ENCODE measurements around the gene CACNA2D3. TPM values are rescaled to one million over a fixed set of nuclear protein-coding genes. Genes with fewer than 3 reads are reported as not detected.

The CACNA2D3 gene
- total RNA-seq, 1 experiment from 2014 or later = 0.06 TPM

DNA sequence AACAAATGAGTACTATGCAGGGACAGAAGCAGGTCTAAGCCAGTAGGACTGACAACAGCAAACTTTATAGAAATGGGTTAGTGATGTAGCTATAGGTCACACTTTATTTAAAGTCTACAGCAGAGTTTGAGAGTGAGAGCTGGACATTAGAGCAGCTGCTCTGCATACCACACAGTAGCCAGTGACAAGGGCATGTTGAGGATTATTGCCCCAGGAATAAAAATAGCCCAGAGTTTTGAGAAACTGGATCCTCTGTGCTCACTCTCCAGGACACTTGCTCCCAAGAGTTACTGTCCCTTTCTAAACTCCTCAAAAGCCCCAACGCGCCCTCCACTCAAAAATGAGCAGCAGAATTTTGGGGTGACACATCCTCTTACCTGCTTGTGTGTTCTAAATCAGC lies 784.4 kb downstream of the CACNA2D3 start:
- DNase-seq (ENCODE audit: low read depth) = no peak

DNA sequence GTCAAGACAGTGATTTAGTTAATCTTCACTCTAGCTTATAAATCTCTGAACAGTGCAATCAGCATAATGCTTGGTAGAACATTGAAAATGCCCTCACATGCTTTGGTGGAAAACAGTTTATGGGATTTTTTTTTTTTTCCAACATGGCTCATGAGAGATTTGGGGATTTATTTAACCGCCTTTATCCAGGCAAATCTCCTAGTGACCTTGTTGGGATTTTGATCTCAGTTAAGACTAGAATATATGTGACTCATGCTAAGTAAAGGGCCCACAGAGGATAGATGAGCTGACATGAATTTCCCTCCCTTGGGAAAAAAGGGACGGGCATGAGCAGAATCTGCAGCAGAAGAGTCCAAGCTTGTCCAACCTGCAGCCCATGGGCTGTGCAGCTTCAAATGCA lies 786.8 kb downstream of the CACNA2D3 start:
- DNase-seq (ENCODE audit: low read depth) = peak; percentile 65

DNA sequence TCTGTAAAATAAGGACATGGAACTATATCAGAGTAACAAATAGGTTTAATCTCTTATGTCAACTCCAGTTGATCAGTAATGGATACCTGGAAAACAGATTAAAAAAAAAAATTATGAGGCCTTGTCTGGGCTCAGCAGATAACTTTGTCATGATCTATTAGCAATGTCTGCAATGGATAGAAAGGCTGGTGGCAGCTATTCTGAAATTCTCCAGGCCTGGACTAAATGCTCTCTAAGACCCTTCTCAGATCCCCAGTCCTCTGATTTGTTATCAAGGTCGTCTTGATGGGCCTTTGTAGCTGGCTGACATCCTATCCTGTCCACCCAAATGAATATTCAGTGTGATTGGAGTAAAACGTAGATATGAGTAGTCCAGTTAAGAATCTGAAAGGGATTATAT lies 791.8 kb downstream of the CACNA2D3 start:
- no peak for DNase-seq (ENCODE audit: low read depth)

DNA sequence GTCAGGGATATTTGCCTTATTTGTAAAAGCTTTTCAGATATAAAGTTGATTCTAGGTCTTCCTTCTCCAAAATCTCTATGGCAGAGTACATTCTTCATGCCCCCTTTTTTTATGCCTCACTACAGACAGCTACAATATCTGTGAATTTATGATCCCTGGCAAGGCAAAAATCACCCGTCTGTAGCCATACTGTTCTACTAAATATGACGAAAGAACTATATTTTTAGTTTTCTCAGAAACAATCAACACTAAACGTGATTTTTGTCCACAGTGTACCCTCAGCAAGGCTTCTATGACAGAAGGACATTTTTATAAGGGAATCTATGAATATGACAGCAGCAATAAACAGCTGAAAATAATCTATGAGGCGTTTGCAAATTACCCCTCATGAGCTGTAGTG lies 792.8 kb downstream of the CACNA2D3 start:
- DNase-seq (ENCODE audit: low read depth) = no peak

DNA sequence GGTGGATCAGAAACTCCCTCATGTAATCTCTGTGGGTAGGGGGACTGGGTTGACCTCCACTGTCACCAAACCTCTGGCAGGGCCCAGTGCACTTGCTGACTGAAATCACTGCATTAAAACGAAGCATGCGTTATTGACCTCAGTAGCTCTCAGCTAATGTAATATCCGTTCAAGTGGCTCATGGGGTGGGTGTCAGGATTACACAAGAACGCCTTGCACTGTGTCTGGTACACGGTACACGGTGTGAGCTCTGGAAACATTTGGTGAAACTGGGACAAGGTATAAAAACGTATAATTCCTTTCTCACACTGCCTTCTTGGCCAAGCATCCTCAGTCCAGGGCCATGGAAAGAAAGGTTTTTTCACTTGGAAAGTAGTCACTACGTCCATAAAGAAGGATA lies 793.6 kb downstream of the CACNA2D3 start:
- DNase-seq (ENCODE audit: low read depth) = no peak

- no peak for DNase-seq (ENCODE audit: low read depth)
These were observed 794.4 kb downstream of the CACNA2D3 start for GRCh38 chr3:54916732-54917131.

GRCh38 chr3:54917174-54917573 lies 794.8 kb downstream of the CACNA2D3 start:
- no peak for DNase-seq (ENCODE audit: low read depth)

GRCh38 chr3:54917862-54918261 lies 795.5 kb downstream of the CACNA2D3 start:
- DNase-seq (ENCODE audit: low read depth) = no peak

DNA sequence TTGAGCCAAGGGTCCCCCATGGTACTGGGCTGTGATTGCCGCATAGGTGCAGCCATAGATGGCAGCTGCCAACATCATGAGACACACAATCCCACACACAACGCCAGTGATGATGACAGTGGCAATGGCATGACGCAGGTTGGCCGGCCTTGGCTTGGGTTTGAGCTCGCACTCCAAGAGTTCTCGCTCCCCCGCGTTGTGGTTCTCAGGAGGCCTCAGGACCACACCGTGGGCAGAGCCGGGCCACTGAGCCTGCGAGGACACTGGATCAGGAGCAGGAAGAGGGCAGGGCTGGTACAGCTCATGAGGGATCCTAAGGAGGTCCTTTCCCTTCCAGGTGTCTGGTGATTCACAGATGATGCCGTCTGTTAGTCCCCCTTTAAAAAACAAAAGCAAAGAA lies 796.2 kb downstream of the CACNA2D3 start:
- DNase-seq (ENCODE audit: low read depth) = no peak

GRCh38 chr3:54928046-54928770 lies 805.9 kb downstream of the CACNA2D3 start, which contains the start of gene LRTM1:
Gene LRTM1 (minus strand): TSS chr3:54928059. CDS start chr3:54927911, 148 bp downstream.
- DNase-seq (ENCODE audit: low read depth) = no peak

DNA sequence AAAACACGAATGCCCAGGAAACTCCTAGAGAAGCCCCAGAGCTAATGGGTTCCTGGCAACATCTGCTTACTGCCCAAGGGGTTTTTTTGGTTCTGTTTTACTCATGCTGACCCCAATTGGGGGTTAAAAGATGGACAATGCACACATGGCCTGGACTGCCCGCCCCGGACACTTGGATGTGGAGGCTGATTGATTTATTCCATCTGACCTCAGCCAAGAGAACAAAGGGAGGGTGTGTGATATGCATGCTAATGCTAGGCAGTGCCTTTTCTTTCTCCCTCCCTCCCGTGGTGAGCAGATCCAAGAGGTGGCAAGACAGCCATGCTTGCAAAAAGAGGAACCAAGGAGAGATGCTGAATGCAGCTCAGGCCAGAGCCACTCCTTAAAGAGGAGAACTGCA lies 808.8 kb downstream of the CACNA2D3 start:
- no peak for DNase-seq (ENCODE audit: low read depth)

GRCh38 chr3:54932606-54933005 lies 810.3 kb downstream of the CACNA2D3 start:
- DNase-seq (ENCODE audit: low read depth) = peak; percentile 32

DNA sequence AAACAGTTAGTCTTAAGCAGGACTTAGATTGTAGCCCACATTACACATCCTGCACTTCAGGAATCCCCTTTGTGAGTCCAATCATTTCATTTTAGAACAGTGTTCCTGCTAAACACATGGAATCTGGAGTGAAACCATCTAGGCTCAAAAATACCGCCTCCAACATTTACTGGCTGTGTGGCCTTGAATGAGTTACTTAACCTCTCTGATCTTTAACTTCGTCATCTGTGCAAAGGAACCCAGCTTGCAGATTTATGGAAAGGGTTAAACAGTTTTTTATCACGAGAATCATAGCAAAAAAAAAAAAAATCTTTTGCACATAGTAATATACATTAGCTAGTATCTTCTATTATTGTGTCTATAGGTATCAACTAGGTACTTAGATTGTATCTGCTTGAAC lies 813.5 kb downstream of the CACNA2D3 start:
- DNase-seq (ENCODE audit: low read depth) = no peak

GRCh38 chr3:54936561-54936960 lies 814.2 kb downstream of the CACNA2D3 start:
- DNase-seq (ENCODE audit: low read depth) = peak; percentile 43

GRCh38 chr3:54939557-54940300 lies 817.4 kb downstream of the CACNA2D3 start:
- peak; percentile 75 for DNase-seq (ENCODE audit: low read depth)

DNA sequence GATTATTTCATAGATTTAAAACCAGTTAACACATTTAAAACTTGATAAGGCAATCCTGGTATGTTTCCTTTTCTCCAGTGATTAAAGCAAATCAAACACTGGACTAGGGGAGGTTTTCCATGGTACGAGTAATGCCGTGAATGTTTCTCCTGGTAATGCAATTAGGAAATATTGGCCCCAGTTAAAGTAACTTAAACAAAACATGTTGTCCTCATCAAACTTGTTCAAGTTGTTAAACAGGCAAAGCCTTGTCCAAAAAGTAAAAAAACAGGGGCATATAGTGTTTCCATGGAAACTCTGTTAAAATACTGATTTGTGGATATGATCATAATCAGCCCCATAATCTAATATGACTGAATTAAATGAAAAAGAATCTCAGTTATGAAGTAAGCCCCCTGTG lies 818.6 kb downstream of the CACNA2D3 start:
- no peak for DNase-seq (ENCODE audit: low read depth)

DNA sequence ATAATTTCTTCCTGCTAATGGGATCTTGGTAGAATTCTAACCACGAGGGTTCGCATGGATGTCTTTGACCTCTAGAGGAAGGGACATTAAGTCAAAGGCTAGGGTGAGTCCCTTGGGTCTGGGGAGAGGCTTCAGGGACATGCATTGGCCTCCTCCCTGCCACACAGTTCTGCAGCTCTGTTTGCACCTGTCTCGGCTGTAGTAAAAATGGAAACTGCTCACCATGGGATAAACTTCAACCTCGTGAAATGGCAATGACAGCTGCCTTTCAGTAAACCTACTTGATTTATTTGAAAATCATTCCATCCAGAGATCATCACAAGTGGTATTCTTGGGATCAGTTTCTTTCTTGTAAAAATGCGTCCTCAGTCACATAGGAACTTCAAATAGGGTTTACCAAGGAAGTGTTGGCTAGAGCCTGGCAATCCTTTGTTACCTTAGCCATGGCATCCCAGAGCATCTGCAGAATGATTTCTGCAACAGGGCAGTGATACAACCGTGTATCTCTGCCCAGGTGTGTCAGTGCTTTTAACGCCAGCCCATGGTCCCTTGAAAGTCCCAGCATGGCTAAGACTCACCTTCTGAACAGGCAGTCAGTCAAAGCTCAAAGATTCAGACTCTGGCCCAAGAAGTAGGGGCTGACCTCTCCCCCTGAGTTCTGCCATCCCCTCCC lies 819.5 kb downstream of the CACNA2D3 start:
- no peak for DNase-seq (ENCODE audit: low read depth)

GRCh38 chr3:54949491-54950044 lies 827.2 kb downstream of the CACNA2D3 start:
- no peak for DNase-seq (ENCODE audit: low read depth)

- DNase-seq (ENCODE audit: low read depth) = no peak
These were observed 828.1 kb downstream of the CACNA2D3 start for GRCh38 chr3:54950391-54951003.

DNA sequence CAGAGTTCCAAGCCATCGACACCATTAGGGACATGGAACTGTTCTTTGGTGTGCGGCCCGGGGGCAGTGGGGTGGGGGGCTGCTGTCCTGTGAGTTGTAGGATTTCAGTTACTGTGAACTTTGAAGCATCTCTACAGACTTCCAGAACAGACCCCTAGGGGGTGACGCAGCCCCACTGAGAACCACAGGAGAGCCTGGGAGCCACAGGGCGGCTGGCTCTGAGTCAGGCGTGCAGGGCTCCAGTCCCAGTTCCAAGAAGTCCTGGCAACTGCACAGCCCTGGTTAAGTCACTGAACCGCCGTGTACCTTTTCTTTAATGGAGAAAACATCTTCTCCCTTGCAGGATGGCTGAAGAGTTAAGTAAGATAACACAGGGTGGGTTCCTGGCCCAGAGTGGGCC lies 829.1 kb downstream of the CACNA2D3 start:
- peak; percentile 82 for DNase-seq (ENCODE audit: low read depth)

- DNase-seq (ENCODE audit: low read depth) = peak; percentile 65
These were observed 831.7 kb downstream of the CACNA2D3 start for GRCh38 chr3:54954022-54954421.

DNA sequence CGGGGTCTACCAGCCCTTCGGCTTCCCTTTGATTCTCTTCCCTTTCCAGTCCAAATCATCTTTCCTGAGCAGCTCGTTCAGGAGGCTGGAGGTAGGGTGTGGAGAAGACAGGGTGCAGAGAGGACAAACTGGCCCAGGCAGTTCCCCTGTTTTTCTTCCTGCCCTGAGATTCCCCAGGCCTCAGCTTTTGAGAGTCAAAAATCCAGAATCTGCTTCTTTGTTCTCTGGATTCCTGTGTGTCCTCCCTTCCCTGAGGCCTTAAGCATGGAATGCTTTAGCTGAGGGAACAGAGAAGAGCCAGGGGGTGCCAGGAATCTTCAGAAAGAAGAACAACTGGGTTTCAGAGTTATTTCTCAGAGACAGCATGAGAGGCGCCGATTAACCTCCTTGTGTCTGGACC lies 832.2 kb downstream of the CACNA2D3 start:
- DNase-seq (ENCODE audit: low read depth) = no peak

All from LHCN-M2 (cell line).